ENCODE results near the gene GPRC5C. TPM values are rescaled to one million over a fixed set of nuclear protein-coding genes. Genes with fewer than 3 reads are reported as not detected.

GPRC5C gene
- total and polyA plus RNA-seq, 2 of the 8 experiments (the other 6 are each of a cell fraction or from before 2014, with no cell fraction given): 18.3 to 55.8 TPM

- TF ChIP-seq SP1 (IDR thresholded peaks at IDR 0.05; ENCODE audit: low read depth, low read length) (no peak), CREB1 (IDR thresholded peaks at IDR 0.05) (no peak), CBX5 (IDR thresholded peaks at IDR 0.05; ENCODE audit: low read depth, low read length) (no peak), SRF (IDR thresholded peaks at IDR 0.05; ENCODE audit: low read depth, low read length) (no peak)
These were observed 33.7 kb downstream of the GPRC5C start (continued) for GRCh38 chr17:74465378-74466110.
